Measurements from ENCODE around the gene PTPN13.

PTPN13 gene

GRCh38 chr4:86587381-86588140, 6.6 kb upstream of the PTPN13 start:
- DNase-seq, result no peak

- DNase-seq, result no peak
Measured at GRCh38 chr4:86592553-86593249, 1.4 kb upstream of the PTPN13 start.

GRCh38 chr4:86594559-86595425, 677 bp downstream of the PTPN13 start:
- no peak for DNase-seq

- DNase-seq, result no peak
Measured at GRCh38 chr4:86595426-86595805, 1.3 kb downstream of the PTPN13 start.

GRCh38 chr4:86596807-86597206, 2.7 kb downstream of the PTPN13 start:
- DNase-seq, result no peak

GRCh38 chr4:86600007-86600653, 6.0 kb downstream of the PTPN13 start:
- no peak for DNase-seq

- DNase-seq, result no peak
Measured at GRCh38 chr4:86603311-86603885, 9.3 kb downstream of the PTPN13 start.

- DNase-seq, result no peak
Measured at GRCh38 chr4:86606809-86607208, 12.7 kb downstream of the PTPN13 start.

- DNase-seq, result no peak
Measured at GRCh38 chr4:86608757-86609375, 14.8 kb downstream of the PTPN13 start.

- DNase-seq, result no peak
Measured at GRCh38 chr4:86611757-86612156, 17.6 kb downstream of the PTPN13 start.

- DNase-seq, result no peak
Measured at GRCh38 chr4:86613734-86614133, 19.6 kb downstream of the PTPN13 start.

- DNase-seq, result no peak
Measured at GRCh38 chr4:86614865-86615264, 20.8 kb downstream of the PTPN13 start.

- DNase-seq, result no peak
Measured at GRCh38 chr4:86615501-86615900, 21.4 kb downstream of the PTPN13 start.

GRCh38 chr4:86619656-86620055, 25.5 kb downstream of the PTPN13 start:
- DNase-seq, result no peak

- DNase-seq, result no peak
Measured at GRCh38 chr4:86621435-86621834, 27.3 kb downstream of the PTPN13 start.

- DNase-seq, result no peak
Measured at GRCh38 chr4:86626066-86626465, 32.0 kb downstream of the PTPN13 start.

- no peak for DNase-seq
Measured at GRCh38 chr4:86627462-86628135, 33.5 kb downstream of the PTPN13 start.

GRCh38 chr4:86630629-86631028, 36.5 kb downstream of the PTPN13 start:
- no peak for DNase-seq

GRCh38 chr4:86631166-86631565, 37.1 kb downstream of the PTPN13 start:
- DNase-seq, result no peak

GRCh38 chr4:86633854-86634253, 39.7 kb downstream of the PTPN13 start:
- no peak for DNase-seq

- no peak for DNase-seq
Measured at GRCh38 chr4:86640469-86640868, 46.4 kb downstream of the PTPN13 start.

Measured in cortex of kidney (tissue), 1 donor.